ENCODE results near the gene S100A1. TPM values are rescaled to one million over a fixed set of nuclear protein-coding genes. Genes with fewer than 3 reads are reported as not detected.
A peak's percentile ranks its signal among the peaks of the same experiment; 100 is the strongest.
"Not testable (repeated sequence)": the region's sequence is repeated elsewhere in the genome, so short reads cannot be mapped to it uniquely, and the experiment has no call there.

Gene S100A1
- polyA plus RNA-seq, 4 donors, result 2.7 to 13.5 (median 3.5) TPM

DNA sequence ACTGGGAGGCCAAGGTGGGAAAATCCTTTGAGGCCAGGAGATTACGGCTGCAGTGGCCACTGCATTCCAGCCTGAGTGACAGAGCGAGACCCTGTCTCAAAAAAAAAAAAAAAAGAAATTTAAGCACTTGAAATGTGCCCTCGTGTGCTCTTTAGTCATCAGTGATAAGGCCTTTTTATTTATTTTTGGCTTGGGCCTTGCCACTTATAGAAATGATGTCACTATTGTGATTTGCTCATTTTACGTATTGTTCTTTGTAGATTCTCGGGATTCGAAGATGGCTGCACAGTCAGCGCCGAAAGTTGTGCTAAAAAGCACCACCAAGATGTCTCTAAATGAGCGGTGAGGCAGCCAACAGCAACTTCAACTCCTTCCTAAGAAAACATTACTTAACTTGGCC lies 8.1 kb downstream of the S100A1 start:
- H3K27ac ChIP-seq (ENCODE audit: low read depth in 1 of 3, low read length in 2 of 3), result no peak overlapping the region
- no peaks in the 10 kb centered on the region for H3K9me3 ChIP-seq (ENCODE audit: control insufficient read depth in 2 of 2, insufficient read depth in 1 of 2, low read depth in 1 of 2, low read length in 1 of 2)
- 94 to 97% (median 95%) methylated on average over 9 of the region's 9 CpGs for WGBS, 3 donors
- peaks cover 10 to 49% (median 16%) of the 10 kb centered on the region in 3 donors for H3K36me3 ChIP-seq (ENCODE audit: control insufficient read depth in 3 of 3, insufficient read depth in 2 of 3, low read depth in 1 of 3, low read length in 3 of 3)
- FAIRE-seq (no peak), DNase-seq (no peak)
- H3K4me3 ChIP-seq (ENCODE audit: low read depth in 1 of 3, low read length in 3 of 3), result no peak overlapping the region
- peaks cover 6 to 40% (median 7%) of the 10 kb centered on the region in 3 donors for H3K4me1 ChIP-seq (ENCODE audit: control insufficient read depth in 3 of 3, insufficient read depth in 2 of 3, low read depth in 1 of 3, low read length in 2 of 3)
- no peaks in the 10 kb centered on the region for H3K27me3 ChIP-seq (ENCODE audit: control insufficient read depth in 3 of 3, insufficient read depth in 3 of 3, low read length in 3 of 3)

DNA sequence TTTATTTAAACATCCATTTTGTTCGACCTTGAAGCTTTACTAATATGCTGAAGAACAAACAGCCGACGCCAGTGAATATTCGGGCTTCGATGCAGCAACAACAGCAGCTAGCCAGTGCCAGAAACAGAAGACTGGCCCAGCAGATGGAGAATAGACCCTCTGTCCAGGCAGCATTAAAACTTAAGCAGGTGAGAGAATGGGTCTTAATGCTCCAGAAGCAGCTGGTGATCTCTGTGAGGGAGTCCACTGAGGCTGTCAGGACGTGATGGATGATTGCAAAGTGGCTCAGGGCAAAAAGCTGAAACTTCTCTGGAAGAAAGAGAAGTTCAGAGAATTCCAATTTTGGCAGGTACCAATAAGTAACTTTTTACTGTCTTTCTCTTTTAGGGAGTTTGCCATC lies 10.0 kb downstream of the S100A1 start:
- H3K27me3 ChIP-seq (ENCODE audit: control insufficient read depth in 3 of 3, insufficient read depth in 3 of 3, low read length in 3 of 3), result no peaks in the 10 kb centered on the region
- no peak overlapping the region for H3K27ac ChIP-seq (ENCODE audit: low read depth in 1 of 3, low read length in 2 of 3)
- no peaks in the 10 kb centered on the region for H3K9me3 ChIP-seq (ENCODE audit: control insufficient read depth in 2 of 2, insufficient read depth in 1 of 2, low read depth in 1 of 2, low read length in 1 of 2)
- peaks cover 3 to 24% (median 5%) of the 10 kb centered on the region in 3 donors for H3K4me1 ChIP-seq (ENCODE audit: control insufficient read depth in 3 of 3, insufficient read depth in 2 of 3, low read depth in 1 of 3, low read length in 2 of 3)
- no peak for FAIRE-seq
- WGBS, 3 donors, result 52 to 73% (median 66%) methylated on average over 6 of the region's 6 CpGs
- peaks cover 10 to 58% (median 26%) of the 10 kb centered on the region in 3 donors for H3K36me3 ChIP-seq (ENCODE audit: control insufficient read depth in 3 of 3, insufficient read depth in 2 of 3, low read depth in 1 of 3, low read length in 3 of 3)
- H3K4me3 ChIP-seq (ENCODE audit: low read depth in 1 of 3, low read length in 3 of 3), result no peak overlapping the region
- no peak for DNase-seq

DNA sequence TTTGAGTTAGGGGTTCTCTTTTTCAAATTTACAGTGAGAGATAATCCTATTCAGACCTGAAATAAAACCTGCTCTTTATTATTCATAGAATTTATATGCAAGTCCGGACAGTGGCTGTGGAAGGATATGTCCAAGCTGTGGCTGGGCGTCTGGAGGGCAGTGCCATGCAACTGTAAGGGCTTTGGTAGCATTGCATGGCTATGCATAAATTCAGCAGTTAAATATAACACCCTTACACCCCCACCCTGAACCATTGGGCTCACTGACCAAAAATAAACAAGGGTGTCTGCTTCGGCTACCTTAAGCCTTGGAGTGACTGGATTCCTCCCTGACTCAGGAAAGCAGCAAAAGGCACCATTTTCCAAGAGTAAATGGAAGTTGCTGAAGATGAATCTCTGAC lies 11.0 kb downstream of the S100A1 start:
- DNase-seq (no peak), FAIRE-seq (no peak)
- peaks cover 3 to 27% (median 4%) of the 10 kb centered on the region in 3 donors for H3K4me1 ChIP-seq (ENCODE audit: control insufficient read depth in 3 of 3, insufficient read depth in 2 of 3, low read depth in 1 of 3, low read length in 2 of 3)
- no peak overlapping the region for H3K4me3 ChIP-seq (ENCODE audit: low read depth in 1 of 3, low read length in 3 of 3)
- H3K27ac ChIP-seq (ENCODE audit: low read depth in 1 of 3, low read length in 2 of 3), result no peak overlapping the region
- peaks cover 15 to 60% (median 26%) of the 10 kb centered on the region in 3 donors for H3K36me3 ChIP-seq (ENCODE audit: control insufficient read depth in 3 of 3, insufficient read depth in 2 of 3, low read depth in 1 of 3, low read length in 3 of 3)
- no peaks in the 10 kb centered on the region for H3K27me3 ChIP-seq (ENCODE audit: control insufficient read depth in 3 of 3, insufficient read depth in 3 of 3, low read length in 3 of 3)
- no peaks in the 10 kb centered on the region for H3K9me3 ChIP-seq (ENCODE audit: control insufficient read depth in 2 of 2, insufficient read depth in 1 of 2, low read depth in 1 of 2, low read length in 1 of 2)
- WGBS, 3 donors, result 85 to 94% (median 92%) methylated on average over 3 of the region's 3 CpGs

DNA sequence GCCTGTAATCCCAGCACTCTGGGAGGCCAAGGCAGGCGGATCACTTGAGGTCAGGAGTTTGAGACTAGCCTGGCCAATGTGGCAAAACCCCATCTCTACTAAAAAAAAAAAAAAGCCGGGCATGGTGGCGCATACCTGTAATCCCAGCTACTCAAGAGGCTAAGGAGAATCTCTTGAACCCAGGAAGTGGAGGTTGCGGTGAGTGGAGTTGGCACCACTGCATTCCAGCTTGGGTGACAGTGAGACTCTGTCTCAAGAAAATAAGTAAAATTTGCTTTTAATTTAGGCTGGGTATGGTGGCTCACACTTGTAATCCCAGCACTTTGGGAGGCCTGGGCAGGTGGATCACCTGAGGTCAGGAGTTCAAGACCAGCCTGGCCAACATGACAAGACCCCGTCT lies 12.0 kb downstream of the S100A1 start:
- H3K27ac ChIP-seq (ENCODE audit: low read depth in 1 of 3, low read length in 2 of 3); H3K27me3 ChIP-seq (ENCODE audit: control insufficient read depth in 3 of 3, insufficient read depth in 3 of 3, low read length in 3 of 3); DNase-seq; H3K9me3 ChIP-seq (ENCODE audit: control insufficient read depth in 2 of 2, insufficient read depth in 1 of 2, low read depth in 1 of 2, low read length in 1 of 2); FAIRE-seq; H3K4me3 ChIP-seq (ENCODE audit: low read depth in 1 of 3, low read length in 3 of 3): not testable (repeated sequence)
- peaks cover 3 to 27% (median 4%) of the 10 kb centered on the region in 3 donors for H3K4me1 ChIP-seq (ENCODE audit: control insufficient read depth in 3 of 3, insufficient read depth in 2 of 3, low read depth in 1 of 3, low read length in 2 of 3)
- 97 to 98% (median 98%) methylated on average over 5 of the region's 5 CpGs for WGBS, 3 donors
- peaks cover 20 to 65% (median 29%) of the 10 kb centered on the region in 3 donors for H3K36me3 ChIP-seq (ENCODE audit: control insufficient read depth in 3 of 3, insufficient read depth in 2 of 3, low read depth in 1 of 3, low read length in 3 of 3)

DNA sequence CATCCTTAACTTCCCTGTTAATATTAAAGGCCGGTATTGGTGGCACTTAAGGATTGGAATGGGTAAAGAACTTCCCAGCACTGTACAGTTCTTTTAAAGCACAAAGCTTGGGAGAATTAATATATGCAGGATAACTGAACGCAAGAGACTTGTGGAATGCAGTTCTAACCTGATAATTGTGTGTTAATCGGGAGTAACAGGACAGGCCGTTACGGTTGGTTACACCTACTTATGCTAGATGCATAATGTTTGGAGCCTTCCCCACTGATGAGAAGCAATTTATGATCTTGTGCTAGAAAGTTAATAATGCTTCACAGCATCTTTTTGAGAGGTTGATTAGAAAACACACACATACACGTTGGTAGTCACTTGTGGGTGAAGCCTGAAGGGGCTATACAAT lies 12.6 kb downstream of the S100A1 start:
- Histone ChIP-seq H3K36me3 (ENCODE audit: control insufficient read depth in 3 of 3, insufficient read depth in 2 of 3, low read depth in 1 of 3, low read length in 3 of 3) (peaks cover 20 to 60% (median 35%) of the 10 kb centered on the region in 3 donors), H3K4me3 (ENCODE audit: low read depth in 1 of 3, low read length in 3 of 3) (no peak overlapping the region), H3K27ac (ENCODE audit: low read depth in 1 of 3, low read length in 2 of 3) (no peak overlapping the region), H3K9me3 (ENCODE audit: control insufficient read depth in 2 of 2, insufficient read depth in 1 of 2, low read depth in 1 of 2, low read length in 1 of 2) (no peaks in the 10 kb centered on the region), H3K4me1 (ENCODE audit: control insufficient read depth in 3 of 3, insufficient read depth in 2 of 3, low read depth in 1 of 3, low read length in 2 of 3) (peaks cover 2 to 24% (median 3%) of the 10 kb centered on the region in 3 donors), H3K27me3 (ENCODE audit: control insufficient read depth in 3 of 3, insufficient read depth in 3 of 3, low read length in 3 of 3) (no peaks in the 10 kb centered on the region)
- 77 to 78% (median 78%) methylated on average over 6 of the region's 6 CpGs for WGBS, 3 donors
- FAIRE-seq, result no peak
- no peak for DNase-seq

DNA sequence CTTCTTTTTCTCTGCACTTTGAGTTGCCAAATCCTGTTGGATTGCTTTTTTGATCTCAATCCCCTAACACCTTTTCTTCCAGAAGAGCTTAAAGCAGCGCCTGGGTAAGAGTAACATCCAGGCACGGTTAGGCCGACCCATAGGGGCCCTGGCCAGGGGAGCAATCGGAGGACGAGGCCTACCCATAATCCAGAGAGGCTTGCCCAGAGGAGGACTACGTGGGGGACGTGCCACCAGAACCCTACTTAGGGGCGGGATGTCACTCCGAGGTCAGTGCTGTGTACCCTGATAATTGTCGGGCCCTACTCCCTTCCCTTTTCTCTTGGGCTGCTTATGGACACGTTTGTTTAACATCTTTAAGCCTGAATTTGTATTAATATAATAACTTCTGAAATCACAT lies 13.9 kb downstream of the S100A1 start:
- FAIRE-seq (no peak), DNase-seq (no peak)
- Histone ChIP-seq H3K9me3 (ENCODE audit: control insufficient read depth in 2 of 2, insufficient read depth in 1 of 2, low read depth in 1 of 2, low read length in 1 of 2) (no peaks in the 10 kb centered on the region), H3K27me3 (ENCODE audit: control insufficient read depth in 3 of 3, insufficient read depth in 3 of 3, low read length in 3 of 3) (no peaks in the 10 kb centered on the region), H3K36me3 (ENCODE audit: control insufficient read depth in 3 of 3, insufficient read depth in 2 of 3, low read depth in 1 of 3, low read length in 3 of 3) (peaks cover 20 to 58% (median 26%) of the 10 kb centered on the region in 3 donors), H3K4me1 (ENCODE audit: control insufficient read depth in 3 of 3, insufficient read depth in 2 of 3, low read depth in 1 of 3, low read length in 2 of 3) (peaks cover 0 to 16% (median 0%) of the 10 kb centered on the region in 3 donors), H3K27ac (ENCODE audit: low read depth in 1 of 3, low read length in 2 of 3) (no peak overlapping the region), H3K4me3 (ENCODE audit: low read depth in 1 of 3, low read length in 3 of 3) (no peak overlapping the region)
- WGBS, 3 donors, result 86 to 91% (median 88%) methylated on average over 11 of the region's 11 CpGs

DNA sequence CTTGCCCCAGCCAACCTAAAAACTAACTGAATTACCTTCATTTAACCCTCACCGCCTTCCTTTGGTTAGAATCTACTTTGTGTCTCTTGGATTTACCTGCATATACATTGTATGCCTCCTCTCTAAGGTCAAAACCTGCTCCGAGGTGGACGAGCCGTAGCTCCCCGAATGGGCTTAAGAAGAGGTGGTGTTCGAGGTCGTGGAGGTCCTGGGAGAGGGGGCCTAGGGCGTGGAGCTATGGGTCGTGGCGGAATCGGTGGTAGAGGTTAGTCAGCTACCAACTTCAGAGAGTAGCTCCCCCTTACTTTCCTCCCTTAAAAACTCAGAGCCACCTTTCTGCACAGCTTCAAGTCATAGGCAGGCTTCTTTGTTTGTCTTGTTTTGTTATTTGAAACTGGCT lies 14.9 kb downstream of the S100A1 start:
- 90 to 94% (median 92%) methylated on average over 11 of the region's 11 CpGs for WGBS, 3 donors
- H3K4me1 ChIP-seq (ENCODE audit: control insufficient read depth in 3 of 3, insufficient read depth in 2 of 3, low read depth in 1 of 3, low read length in 2 of 3), result peaks cover 0 to 10% (median 0%) of the 10 kb centered on the region in 3 donors
- DNase-seq, result no peak

DNA sequence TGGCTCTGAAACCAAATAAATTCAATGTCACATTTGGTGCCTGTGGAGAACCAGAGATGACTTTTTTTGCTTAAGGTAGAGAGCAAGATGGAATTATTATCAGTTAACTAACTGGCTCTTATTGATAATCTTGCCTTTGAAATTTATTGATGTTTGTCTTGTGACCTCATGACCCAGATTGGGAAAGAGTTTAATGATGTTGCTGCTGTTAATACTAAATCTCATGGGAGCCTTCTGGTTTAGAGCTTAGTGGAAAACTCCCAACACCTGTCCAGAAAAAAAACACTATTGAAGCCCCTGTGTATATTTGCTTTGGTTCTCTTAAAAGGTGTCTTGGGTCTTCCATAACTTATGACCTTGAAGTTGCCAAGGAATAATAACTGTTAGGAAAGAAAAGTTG lies 15.6 kb downstream of the S100A1 start:
- FAIRE-seq (no peak), DNase-seq (peak in 1 of 2 donors; percentile 61)
- no peaks in the 10 kb centered on the region for H3K9me3 ChIP-seq (ENCODE audit: control insufficient read depth in 2 of 2, insufficient read depth in 1 of 2, low read depth in 1 of 2, low read length in 1 of 2)
- H3K27ac ChIP-seq (ENCODE audit: low read depth in 1 of 3, low read length in 2 of 3), result no peak overlapping the region
- no peaks in the 10 kb centered on the region for H3K27me3 ChIP-seq (ENCODE audit: control insufficient read depth in 3 of 3, insufficient read depth in 3 of 3, low read length in 3 of 3)
- peaks cover 15 to 55% (median 26%) of the 10 kb centered on the region in 3 donors for H3K36me3 ChIP-seq (ENCODE audit: control insufficient read depth in 3 of 3, insufficient read depth in 2 of 3, low read depth in 1 of 3, low read length in 3 of 3)
- H3K4me1 ChIP-seq (ENCODE audit: control insufficient read depth in 3 of 3, insufficient read depth in 2 of 3, low read depth in 1 of 3, low read length in 2 of 3), result peaks cover 0 to 7% (median 0%) of the 10 kb centered on the region in 3 donors
- no peak overlapping the region for H3K4me3 ChIP-seq (ENCODE audit: low read depth in 1 of 3, low read length in 3 of 3)

More for the DNA sequence above, 14.9 kb downstream of the S100A1 start:
- Histone ChIP-seq H3K36me3 (ENCODE audit: control insufficient read depth in 3 of 3, insufficient read depth in 2 of 3, low read depth in 1 of 3, low read length in 3 of 3) (peaks cover 18 to 60% (median 26%) of the 10 kb centered on the region in 3 donors), H3K27ac (ENCODE audit: low read depth in 1 of 3, low read length in 2 of 3) (no peak overlapping the region), H3K27me3 (ENCODE audit: control insufficient read depth in 3 of 3, insufficient read depth in 3 of 3, low read length in 3 of 3) (no peaks in the 10 kb centered on the region), H3K4me3 (ENCODE audit: low read depth in 1 of 3, low read length in 3 of 3) (no peak overlapping the region), H3K9me3 (ENCODE audit: control insufficient read depth in 2 of 2, insufficient read depth in 1 of 2, low read depth in 1 of 2, low read length in 1 of 2) (no peaks in the 10 kb centered on the region)
- no peak for FAIRE-seq
